GM21447 (cell line): ENCODE results near the gene CCL3.
"Not testable (repeated sequence)": the region's sequence is repeated elsewhere in the genome, so short reads cannot be mapped to it uniquely, and the experiment has no call there.

Source experiments
- ATAC-seq: cut with Tn5 transposase; IDR thresholded peaks from one replicate; pipeline ENCODE4 v1.9.1; 2021; ENCODE audit not compliant: unreplicated experiment

The CCL3 gene

GRCh38 chr17:36089888-36090836 lies at the start of gene CCL3:
TSS of gene CCL3 (minus strand) at chr17:36090143. CDS start at chr17:36090058, 85 bp downstream.
- ATAC-seq, result peak; percentile 62

- no peak for ATAC-seq
These were observed 46.5 kb upstream of the CCL3 start for GRCh38 chr17:36136439-36136838.

GRCh38 chr17:36136036-36136435 lies 46.1 kb upstream of the CCL3 start:
- no peak for ATAC-seq

- no peak for ATAC-seq
These were observed 45.5 kb upstream of the CCL3 start for GRCh38 chr17:36135465-36135864.

GRCh38 chr17:36133602-36134236 lies 43.8 kb upstream of the CCL3 start:
- no peak for ATAC-seq

- no peak for ATAC-seq
These were observed 42.5 kb upstream of the CCL3 start for GRCh38 chr17:36132421-36132831.

GRCh38 chr17:36131931-36132330 lies 42.0 kb upstream of the CCL3 start:
- no peak for ATAC-seq

- no peak for ATAC-seq
These were observed 41.5 kb upstream of the CCL3 start for GRCh38 chr17:36131421-36131820.

GRCh38 chr17:36130346-36130745 lies 40.4 kb upstream of the CCL3 start:
- ATAC-seq, result no peak

- no peak for ATAC-seq
These were observed 39.7 kb upstream of the CCL3 start for GRCh38 chr17:36129616-36130015.

GRCh38 chr17:36128411-36128978 lies 38.6 kb upstream of the CCL3 start:
- no peak for ATAC-seq

GRCh38 chr17:36127911-36128310 lies 38.0 kb upstream of the CCL3 start:
- ATAC-seq, result no peak

- ATAC-seq, result peak; percentile 69
These were observed 37.4 kb upstream of the CCL3 start for GRCh38 chr17:36127199-36127893.

- no peak for ATAC-seq
These were observed 35.2 kb upstream of the CCL3 start for GRCh38 chr17:36124879-36125824.

GRCh38 chr17:36123431-36123830 lies 33.5 kb upstream of the CCL3 start:
- no peak for ATAC-seq

- ATAC-seq, result not testable (repeated sequence)
These were observed 31.2 kb upstream of the CCL3 start for GRCh38 chr17:36121099-36121498.

- no peak for ATAC-seq
These were observed 30.3 kb upstream of the CCL3 start for GRCh38 chr17:36120221-36120620.

- ATAC-seq, result no peak
These were observed 28.8 kb upstream of the CCL3 start for GRCh38 chr17:36118477-36119353.
